ENCODE results near the gene UBL5.
"Not testable (repeated sequence)": the region's sequence is repeated elsewhere in the genome, so short reads cannot be mapped to it uniquely, and the experiment has no call there.

Gene UBL5

GRCh38 chr19:9789066-9789465, 38.7 kb upstream of the UBL5 start:
- DNase-seq (ENCODE audit: low read depth), result no peak
- no peak overlapping the region for H3K4me3 ChIP-seq (ENCODE audit: control insufficient read depth, low read depth, low read length)
- TF ChIP-seq, protein P1, sequence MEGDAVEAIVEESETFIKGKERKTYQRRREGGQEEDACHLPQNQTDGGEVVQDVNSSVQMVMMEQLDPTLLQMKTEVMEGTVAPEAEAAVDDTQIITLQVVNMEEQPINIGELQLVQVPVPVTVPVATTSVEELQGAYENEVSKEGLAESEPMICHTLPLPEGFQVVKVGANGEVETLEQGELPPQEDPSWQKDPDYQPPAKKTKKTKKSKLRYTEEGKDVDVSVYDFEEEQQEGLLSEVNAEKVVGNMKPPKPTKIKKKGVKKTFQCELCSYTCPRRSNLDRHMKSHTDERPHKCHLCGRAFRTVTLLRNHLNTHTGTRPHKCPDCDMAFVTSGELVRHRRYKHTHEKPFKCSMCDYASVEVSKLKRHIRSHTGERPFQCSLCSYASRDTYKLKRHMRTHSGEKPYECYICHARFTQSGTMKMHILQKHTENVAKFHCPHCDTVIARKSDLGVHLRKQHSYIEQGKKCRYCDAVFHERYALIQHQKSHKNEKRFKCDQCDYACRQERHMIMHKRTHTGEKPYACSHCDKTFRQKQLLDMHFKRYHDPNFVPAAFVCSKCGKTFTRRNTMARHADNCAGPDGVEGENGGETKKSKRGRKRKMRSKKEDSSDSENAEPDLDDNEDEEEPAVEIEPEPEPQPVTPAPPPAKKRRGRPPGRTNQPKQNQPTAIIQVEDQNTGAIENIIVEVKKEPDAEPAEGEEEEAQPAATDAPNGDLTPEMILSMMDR (conservative IDR thresholded peaks at IDR 0.05; ENCODE audit: control insufficient read depth, insufficient read depth, low read depth, low read length), result no peak

DNA sequence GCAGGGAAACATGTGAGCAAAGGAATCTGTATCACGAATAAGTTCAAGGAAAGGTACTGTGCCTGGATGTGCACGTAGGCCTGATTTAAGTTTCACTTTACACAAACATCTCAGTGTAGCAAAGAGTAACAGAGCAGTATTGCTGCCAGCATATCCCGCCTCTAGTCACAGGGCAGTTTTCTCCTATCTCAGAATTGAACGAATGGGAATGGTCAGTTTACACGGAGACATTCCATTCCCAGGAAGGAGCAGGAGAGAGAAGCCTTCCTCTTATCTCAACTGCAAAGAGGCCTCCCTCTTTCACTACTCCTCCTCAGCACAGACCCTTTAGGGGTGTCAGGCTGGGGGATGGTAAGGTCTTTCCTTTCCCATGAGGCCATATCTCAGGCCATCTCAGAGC, 38.1 kb upstream of the UBL5 start:
- DNase-seq (ENCODE audit: low read depth); H3K4me3 ChIP-seq (ENCODE audit: control insufficient read depth, low read depth, low read length): not testable (repeated sequence)

DNA sequence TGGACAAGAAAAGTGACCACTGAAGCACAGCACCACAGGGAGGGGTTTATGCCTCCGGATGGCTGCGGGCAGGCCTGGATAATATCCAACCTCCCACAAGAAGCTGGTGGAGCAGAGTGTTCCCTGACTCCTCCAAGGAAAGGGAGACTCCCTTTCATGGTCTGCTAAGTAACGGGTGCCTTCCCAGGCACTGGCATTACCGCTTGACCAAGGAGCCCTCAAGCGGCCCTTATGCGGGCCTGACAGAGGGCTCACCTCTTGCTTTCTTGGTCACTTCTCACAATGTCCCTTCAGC, 36.7 kb upstream of the UBL5 start:
- not testable (repeated sequence) for H3K4me3 ChIP-seq (ENCODE audit: control insufficient read depth, low read depth, low read length); DNase-seq (ENCODE audit: low read depth)

GRCh38 chr19:9791552-9792205, 36.0 kb upstream of the UBL5 start:
- TF ChIP-seq, protein P1 (conservative IDR thresholded peaks at IDR 0.05; ENCODE audit: control insufficient read depth, insufficient read depth, low read depth, low read length), result no peak
- peak overlapping the region; percentile 72 for H3K4me3 ChIP-seq (ENCODE audit: control insufficient read depth, low read depth, low read length)

DNA sequence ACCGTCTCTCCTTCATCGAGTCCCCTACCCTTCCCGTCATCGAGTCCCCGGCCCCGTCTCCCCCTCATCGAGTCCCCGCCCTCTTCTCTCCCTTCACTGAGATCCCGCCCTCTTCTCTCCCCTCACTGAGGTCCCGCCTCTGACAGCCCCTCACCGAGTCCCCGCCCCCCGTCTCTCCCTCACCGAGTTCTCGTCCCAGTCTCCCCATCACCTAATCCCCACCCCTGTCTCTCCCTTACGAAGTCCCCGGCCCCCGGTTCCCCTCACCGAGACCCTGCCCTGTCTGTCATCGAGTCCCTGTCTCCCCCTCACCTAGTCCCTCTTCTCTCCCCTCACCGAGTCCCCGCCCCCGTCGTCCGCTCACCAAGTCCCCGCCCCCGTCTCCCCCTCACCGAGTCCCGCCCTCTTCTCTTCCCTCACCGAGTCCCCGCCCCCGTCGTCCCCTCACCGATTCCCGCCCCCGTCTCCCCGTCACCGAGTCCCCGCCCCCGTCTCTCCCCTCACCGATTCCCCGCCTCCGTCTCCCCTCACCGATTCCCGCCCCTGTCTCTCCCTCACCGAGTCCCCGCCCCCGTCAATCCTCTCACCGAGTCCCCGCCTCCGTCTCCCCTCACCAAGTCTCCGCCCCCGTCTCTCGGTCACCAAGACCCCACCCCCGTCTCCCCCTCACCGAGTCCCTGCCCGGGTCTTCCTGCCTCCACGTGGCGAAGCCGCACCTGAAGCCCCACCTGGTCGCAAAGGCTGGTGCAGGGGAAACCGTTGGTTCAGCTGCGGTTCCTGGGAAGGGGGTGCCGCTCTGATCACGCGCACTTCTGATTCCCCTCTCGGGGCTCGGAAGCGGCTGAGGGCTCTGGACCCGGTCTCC, 35.3 kb upstream of the UBL5 start:
- DNase-seq (ENCODE audit: low read depth), result peak; percentile 90
- H3K4me3 ChIP-seq (ENCODE audit: control insufficient read depth, low read depth, low read length), result peak overlapping the region; percentile 84
- TF ChIP-seq, protein P1 (conservative IDR thresholded peaks at IDR 0.05; ENCODE audit: control insufficient read depth, insufficient read depth, low read depth, low read length), result no peak

More at GRCh38 chr19:9791552-9792205, 36.0 kb upstream of the UBL5 start:
- DNase-seq (ENCODE audit: low read depth), result peak; percentile 90

- peak overlapping the region; percentile 84 for H3K4me3 ChIP-seq (ENCODE audit: control insufficient read depth, low read depth, low read length)
- TF ChIP-seq, protein P1 (conservative IDR thresholded peaks at IDR 0.05; ENCODE audit: control insufficient read depth, insufficient read depth, low read depth, low read length), result no peak
- peak; percentile 54 for DNase-seq (ENCODE audit: low read depth)
These were observed 34.6 kb upstream of the UBL5 start for GRCh38 chr19:9793071-9793591.

DNA sequence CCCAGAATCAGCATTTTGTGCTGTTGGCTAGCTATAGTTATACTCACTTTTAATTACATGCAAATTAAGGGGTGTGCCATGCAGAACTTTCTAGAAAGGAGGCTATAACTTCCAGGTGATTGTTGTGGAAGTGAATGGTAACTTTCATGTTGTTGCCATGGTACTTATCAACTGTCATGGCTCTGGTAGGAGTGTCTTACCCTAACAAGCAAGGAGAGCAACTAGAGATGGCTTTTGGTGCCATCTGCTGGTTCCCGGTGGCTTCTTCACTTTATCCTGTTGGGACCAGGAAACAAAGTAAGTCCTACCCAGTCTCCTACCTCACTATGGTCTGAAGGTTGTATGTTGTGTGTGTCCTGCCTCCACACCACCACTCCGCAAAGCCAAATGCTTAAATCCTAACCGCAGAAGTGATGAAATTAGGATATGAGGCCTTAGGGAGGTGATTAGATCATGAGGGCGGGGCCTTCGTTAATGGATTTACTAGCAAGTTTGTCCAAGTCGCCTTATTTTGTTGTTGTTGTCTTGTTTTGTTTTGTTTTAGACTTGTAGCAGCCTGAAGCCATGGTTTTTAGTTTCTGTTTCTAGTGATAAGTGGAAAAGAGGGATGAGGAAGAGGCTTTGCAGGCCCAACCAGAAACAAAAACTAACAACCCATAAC, 31.5 kb upstream of the UBL5 start:
- TF ChIP-seq, protein P1 (conservative IDR thresholded peaks at IDR 0.05; ENCODE audit: control insufficient read depth, insufficient read depth, low read depth, low read length), result peak; percentile 95
- no peak overlapping the region for H3K4me3 ChIP-seq (ENCODE audit: control insufficient read depth, low read depth, low read length)
- peak; percentile 93 for DNase-seq (ENCODE audit: low read depth)

All from fibroblast of mammary gland (primary cell).